Jurkat, Clone E6-1 (cell line): ENCODE data around the gene DEPDC5.

Experiments used
- DNase-seq: peaks from one replicate; pipeline ENCODE4 v3.0.0-alpha.2; 2011; ENCODE audit warnings: low read depth, low spot score
- H3K4me3 ChIP-seq: 2 replicates; pipeline ENCODE4 v1.5.1; 2011; ENCODE audit warnings: mild to moderate bottlenecking, low read length, control low read depth, moderate library complexity

Gene DEPDC5

DNA sequence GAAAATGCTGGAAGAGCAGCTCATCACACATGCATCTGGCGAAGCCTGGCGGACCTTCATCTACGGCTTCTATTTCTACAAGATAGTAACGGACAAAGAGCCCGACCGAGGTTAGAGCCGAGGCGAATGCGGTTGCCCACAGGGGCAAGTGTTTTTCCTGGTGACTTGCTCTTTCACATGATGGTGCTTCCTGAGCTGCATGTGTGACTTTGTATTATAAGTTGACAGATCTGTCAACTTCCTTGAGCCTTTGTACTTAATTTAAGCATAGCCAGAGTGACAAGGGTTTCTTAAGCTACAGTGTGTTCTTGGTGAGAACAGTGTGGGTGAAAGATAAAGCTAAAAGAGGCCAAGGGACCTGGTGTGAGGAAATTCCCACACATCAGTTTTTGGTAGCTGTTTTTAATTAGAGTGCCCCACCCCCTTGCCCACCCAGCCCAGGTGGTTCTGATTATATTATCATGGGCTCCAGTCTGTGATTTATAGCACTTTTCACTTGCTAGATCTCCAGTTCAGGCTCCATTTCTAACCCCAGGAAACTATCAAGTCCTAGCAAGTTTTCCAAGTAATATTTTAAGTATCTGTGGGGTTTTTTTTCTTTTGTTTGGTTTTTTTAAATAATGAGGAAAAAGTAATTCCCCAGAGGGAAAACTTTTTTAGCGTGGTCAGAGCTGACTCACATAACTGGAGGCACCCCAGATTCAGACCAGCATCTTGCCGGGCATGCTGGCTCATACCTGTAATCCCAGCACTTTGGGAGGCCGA, 122.5 kb downstream of the DEPDC5 start:
- no peak for DNase-seq

DNA sequence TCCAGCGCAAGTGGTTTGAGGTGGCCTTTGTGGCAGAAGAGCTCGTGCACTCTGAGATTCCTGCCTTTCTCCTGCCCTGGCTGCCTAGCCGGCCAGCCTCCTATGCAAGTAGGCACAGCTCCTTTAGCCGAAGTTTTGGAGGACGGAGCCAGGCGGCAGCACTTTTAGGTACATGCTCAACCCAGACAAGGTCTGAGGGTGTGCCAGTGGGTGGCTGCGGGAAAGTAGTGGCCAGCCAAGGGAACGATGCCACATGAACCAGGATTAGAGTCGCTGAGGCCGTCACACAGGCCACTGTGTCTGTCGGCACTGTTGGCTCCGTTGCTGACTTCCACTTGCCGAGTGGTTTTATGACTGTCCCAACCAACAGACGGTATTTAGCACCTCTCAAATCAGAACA, 125.8 kb downstream of the DEPDC5 start:
- H3K4me3 ChIP-seq, result no peak overlapping the region
- no peak for DNase-seq

More for the DNA sequence above, 122.5 kb downstream of the DEPDC5 start:
- no peak overlapping the region for H3K4me3 ChIP-seq

DNA sequence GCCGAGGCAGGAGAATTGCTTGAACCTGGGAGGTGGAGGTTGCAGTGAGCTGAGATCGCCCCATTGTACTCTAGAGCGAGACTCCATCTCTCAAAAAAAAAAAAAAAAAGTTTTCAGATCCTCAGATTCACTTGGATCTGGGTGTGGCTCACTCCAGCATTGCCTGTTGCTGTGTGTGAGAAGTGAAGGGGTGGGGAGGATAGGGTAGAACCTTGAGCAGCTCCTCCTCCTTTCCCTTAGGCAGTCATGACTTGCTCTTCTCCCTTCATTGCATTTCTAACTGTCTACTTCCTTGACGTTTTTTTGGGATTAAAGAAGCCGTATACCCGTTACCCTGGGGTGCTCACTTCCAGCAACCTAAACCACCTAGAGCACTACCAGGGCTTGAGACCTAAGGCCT, 127.4 kb downstream of the DEPDC5 start:
- H3K4me3 ChIP-seq, result no peak overlapping the region
- no peak for DNase-seq

DNA sequence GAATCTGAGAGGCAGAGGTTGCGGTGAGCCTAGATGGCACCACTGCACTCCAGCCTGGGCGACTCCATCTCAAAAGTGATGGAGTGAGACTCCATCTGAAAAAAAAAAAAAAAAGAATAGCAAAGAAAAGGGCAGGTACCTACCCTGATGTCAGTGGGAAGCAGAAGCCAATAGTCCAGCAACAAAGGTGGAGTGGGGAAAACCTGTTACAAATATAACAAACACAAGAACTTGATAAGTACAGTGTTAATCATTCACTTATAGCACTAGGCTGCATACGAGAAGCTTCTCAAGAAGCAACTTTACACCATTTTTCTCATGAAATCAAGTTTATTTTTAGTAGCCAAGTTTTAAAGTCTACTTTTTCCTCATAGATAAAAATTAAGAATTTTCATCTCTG, 128.0 kb downstream of the DEPDC5 start:
- no peak for DNase-seq
- no peak overlapping the region for H3K4me3 ChIP-seq

DNA sequence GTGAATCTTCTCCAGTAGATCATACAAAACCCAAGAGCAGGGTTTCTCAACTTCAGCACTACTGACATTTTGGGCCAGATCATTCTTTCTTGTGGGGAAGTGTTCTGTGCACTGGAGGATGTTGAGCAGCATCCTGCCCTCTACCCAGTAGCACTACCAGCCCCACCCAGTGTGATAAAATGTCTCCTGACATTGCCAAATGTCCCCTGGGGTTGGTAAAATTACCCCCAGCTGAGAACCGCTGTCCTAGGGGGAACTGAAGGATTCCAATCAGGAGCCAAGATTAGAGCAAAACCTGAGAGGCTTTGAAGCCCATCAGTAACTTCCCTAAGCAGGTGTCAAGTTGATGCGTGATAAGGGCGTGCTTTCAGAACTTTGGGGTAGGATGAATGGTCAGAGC, 129.2 kb downstream of the DEPDC5 start:
- H3K4me3 ChIP-seq, result no peak overlapping the region
- no peak for DNase-seq

DNA sequence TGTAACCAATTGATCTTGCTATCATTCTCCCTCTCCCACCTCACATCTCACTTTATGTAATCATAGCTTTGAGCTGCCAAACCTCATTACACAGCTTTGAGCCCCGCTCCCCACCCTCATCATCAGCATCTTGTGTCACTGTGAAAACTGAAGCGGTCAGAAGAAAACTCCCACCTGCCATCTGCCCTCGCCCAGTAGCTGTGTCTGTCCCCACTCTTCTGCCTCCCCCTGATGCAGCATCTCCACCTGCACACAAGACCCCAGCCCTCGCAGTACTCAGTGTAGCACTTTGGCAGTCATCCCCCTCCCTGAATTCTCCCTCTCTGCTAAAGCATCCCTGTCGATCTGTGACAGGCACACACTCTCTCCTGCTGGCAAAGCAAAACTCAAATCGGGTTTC, 130.2 kb downstream of the DEPDC5 start:
- no peak for DNase-seq

DNA sequence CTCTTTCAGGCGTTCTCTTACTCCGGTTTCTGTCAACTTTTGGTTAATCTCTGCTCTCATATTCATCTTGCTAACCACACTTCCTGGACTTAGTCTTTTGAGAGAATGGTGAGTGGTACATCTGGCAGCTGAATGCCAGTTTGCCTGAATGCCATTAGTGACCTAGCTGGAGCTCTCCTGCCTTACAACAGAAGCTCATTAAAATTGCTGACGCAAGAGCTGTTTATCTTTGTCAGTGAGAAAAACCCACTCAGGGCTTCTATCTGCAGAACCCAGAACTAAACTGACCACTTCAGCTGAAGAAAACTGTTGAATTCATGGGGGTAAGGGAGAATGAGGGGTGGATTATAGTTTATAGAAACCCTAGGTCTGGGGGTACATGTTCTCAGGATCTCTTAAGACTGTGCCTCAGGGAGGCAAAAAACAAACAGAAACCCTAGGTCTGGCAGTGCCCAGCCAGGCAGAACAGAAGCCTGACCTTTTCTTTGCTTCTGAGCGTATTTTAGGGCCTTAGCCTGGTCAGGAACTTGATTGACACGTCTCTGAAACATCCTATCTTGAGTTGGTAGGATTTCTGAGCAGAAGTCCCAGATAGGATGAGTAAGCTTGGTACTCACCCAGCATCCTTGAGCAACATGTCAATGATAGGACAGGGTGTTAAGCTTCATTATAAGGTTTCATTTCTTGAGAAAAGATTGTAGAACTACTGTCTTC, 137.7 kb downstream of the DEPDC5 start:
- DNase-seq, result peak; percentile 62

More for the DNA sequence above, 130.2 kb downstream of the DEPDC5 start:
- H3K4me3 ChIP-seq, result no peak overlapping the region

DNA sequence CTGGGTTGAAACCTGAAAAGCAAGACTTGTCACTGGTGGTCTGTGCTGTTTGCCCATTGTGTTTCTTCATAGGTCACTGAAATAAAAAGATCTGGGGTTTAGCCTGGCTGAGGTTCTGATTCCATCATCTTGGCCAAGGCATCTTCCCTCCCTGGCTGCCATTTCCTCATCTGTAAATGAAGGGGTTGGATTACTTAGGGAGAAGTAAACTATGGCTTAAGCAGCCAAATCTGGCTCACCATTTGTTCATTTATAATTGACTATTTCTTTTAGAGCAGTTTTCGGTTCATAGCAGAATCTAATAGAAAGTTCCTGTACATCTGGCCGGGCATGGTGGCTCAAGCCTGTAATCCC, 138.2 kb downstream of the DEPDC5 start:
- no peak overlapping the region for H3K4me3 ChIP-seq
- DNase-seq, result no peak

More for the DNA sequence above, 137.7 kb downstream of the DEPDC5 start:
- H3K4me3 ChIP-seq, result no peak overlapping the region

DNA sequence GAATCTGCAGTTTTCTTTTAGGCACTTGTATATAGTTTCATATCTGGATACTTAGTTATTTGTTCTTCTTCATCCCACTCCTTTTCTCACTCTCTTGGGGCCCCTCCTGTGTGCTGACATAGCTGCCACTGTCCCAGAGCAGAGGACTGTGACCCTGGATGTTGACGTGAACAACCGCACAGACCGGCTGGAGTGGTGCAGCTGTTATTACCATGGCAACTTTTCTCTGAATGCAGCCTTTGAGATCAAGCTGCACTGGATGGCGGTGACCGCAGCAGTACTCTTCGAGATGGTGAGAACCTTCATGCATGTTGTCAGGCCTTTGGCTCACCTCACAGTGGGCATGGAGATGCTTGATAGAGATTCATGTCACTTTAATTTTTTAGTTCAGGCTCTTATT, 139.6 kb downstream of the DEPDC5 start:
- no peak for DNase-seq
- H3K4me3 ChIP-seq, result no peak overlapping the region

DNA sequence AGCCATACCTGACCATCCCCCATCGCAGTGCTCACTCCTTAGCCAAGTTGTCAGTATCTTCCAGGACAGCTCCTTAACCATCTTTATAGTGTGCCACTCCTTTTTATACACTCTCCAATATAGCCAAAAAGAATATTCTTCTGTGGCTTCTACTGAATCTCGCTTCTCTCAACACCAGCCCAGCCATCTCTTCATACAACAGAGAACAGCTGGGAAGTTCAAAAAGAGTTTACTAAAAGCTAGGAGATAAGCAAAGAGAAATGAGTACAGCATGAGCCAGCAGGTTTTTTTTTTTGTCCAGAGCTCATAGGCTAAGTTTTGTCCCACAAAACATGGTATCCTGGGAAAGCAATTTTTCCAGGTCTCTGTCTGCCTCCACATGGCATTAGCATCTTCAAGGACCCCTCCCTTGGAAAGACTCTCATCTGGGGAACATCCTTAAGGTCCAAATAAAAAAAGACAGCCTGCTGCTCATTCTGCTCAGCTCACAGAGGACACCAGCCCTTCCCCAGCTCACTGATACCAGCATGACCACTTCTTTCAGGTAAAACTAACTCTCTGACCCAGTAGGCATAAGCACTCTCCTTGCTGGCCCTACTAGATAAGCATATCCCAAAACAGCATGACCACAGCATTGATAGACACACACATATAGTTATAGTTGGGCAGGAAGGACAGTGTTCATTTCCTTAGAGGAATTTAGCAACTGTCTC, 141.7 kb downstream of the DEPDC5 start:
- DNase-seq, result no peak
- no peak overlapping the region for H3K4me3 ChIP-seq

DNA sequence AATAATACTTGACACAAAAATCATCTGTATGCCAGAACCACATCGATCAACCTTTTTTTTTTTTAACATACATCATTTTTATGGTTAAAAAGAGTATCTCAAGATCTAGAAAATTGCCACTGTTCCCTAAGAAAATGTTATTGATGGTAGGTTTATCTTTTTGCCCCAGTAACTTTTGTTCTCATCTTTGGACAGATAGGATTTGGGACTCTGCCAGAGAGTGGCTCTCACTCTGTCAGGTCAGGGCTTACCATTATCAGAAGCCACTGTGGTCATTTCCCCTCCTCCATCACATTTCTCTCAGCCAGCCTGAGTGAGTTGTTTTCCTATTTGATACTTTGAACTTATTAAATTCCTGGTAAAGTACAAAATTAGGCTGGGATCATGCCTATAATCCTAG, 142.7 kb downstream of the DEPDC5 start:
- no peak for DNase-seq
- no peak overlapping the region for H3K4me3 ChIP-seq

DNA sequence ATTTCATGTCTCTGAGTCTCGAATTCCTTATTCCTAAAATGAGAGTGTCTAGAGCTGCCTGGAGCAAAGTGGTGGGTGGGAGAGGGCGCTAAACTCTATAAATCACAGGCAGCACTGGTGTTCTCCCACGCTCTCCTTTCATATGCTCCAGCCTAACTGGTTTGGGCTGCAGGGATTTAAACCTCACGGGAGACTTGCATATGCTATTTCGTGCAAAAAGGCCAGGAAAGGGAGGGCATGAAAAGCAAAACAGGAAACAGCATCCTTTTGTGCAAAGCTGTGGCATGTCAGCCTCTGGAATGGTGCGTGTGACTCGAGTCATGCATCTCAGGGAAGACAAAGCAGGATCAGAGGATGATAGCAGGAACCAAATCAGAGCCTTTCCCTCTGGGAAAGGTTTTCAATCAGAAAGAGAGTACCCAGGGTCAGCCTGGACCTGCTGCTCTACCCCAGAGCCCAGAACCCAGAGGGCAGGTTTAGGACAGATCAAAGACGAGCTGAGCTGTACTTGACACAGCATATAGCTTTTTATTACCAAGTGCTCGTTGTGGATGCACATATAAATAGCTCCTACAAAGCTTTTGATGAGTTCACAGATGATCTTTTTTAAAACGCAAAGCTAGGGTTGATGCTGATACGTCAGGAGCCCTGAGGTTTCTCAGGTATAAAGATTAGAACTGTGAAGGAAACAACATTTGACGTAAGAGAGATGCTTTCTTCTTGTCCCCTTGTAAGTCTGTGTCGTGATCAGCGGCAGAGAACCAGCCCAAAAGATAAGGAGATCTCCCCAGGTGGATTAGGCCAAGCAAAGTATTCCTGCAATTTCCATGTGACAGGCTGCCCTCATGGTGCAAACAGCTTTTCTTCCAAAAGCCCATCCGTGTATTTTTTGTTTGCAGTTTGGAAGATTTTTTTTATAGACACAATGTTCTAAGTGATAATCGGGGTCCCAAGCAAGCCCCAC, 144.3 kb downstream of the DEPDC5 start:
- no peak overlapping the region for H3K4me3 ChIP-seq
- DNase-seq, result no peak

DNA sequence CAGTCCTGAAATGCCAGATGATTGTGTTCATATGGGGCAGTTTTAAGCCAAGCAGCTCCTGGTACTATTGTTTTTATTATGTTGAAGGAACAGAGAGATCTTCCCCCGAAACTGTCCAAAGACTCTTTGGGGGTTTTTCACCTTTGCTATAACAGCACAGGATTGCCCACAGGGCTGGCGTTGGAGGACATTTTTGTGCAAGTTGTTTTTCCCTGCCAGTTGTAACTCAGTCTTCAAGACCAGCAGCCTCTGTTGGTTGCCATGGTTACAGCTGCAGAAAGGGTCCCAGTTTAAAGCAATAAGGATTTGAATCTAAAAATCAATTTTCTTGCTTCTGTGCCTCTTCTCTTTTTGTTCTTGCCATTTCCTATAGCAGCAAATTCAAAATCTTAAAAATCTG, 145.1 kb downstream of the DEPDC5 start:
- H3K4me3 ChIP-seq, result no peak overlapping the region
- no peak for DNase-seq

DNA sequence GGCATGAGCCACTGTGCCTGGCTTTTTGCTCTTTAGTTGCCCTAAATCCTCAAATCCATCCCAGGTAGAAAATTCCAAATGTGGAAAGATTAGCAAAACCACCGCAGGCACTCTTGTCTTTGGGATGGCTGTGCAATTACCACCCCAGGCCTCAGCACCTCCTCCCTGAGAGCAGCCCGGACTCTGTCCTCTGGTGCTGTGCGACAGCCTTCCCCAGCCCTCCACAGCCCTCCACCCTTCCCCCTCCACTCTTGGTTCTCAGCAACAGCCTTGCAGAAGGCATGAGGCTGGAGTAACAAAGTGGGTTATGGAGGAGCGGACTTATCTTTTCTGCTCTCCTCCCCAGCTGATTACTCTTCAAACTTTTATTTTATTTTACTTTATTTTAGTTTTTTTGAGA, 145.8 kb downstream of the DEPDC5 start:
- no peak overlapping the region for H3K4me3 ChIP-seq
- no peak for DNase-seq

DNA sequence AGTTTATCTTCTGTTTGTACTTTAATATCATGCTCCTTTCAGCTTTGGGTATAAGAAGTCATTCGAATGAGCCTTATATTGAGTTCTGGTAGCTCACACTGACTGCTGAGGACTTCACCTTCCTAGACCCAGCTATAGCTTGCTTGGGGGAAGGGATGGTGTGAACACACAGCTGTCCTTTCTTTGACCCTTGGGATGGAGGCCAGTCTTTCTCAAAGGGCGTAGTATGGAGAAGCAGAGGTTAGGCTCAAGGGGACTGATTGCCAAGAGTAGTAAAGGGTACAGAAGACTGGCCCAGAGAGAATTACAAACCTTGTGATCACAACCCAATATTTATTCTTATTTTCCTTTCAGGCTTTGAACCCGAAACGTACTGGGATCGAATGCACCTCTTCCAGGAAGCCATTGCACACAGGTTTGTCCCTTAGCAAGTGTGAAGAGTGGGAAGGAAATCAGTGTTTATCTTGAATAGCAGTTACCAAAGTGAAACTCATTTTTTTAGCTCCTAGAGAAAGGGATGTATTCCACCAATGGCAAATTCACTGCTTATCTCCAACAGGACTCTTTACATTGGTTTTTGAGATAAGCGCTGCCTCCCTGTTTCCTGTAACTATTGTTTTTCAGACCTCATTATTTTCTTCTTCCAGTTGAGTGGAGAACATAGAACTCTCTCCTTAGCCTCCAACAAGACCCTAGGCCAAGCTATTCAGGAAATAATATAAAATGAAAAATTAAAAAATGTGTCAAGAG, 147.7 kb downstream of the DEPDC5 start:
- no peak for DNase-seq
- no peak overlapping the region for H3K4me3 ChIP-seq

DNA sequence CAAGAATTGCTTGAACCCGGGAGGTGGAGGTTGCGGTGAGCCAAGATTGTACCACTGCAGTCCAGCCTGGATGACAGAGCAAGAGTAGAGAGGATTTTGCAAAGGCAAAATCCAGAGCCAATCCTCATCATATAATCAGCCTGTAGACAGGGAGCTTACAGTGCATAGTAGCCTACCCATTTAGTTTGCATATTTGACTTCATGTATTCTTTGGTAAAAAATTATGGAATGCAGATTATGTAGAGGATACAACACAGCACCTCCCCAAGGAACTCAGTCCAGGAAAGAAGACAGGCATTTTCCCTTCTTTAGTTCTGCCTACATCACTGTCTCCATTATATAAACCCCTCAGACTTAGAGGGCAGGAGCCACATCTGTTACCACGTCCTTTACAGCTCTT, 150.8 kb downstream of the DEPDC5 start:
- H3K4me3 ChIP-seq, result no peak overlapping the region
- no peak for DNase-seq

DNA sequence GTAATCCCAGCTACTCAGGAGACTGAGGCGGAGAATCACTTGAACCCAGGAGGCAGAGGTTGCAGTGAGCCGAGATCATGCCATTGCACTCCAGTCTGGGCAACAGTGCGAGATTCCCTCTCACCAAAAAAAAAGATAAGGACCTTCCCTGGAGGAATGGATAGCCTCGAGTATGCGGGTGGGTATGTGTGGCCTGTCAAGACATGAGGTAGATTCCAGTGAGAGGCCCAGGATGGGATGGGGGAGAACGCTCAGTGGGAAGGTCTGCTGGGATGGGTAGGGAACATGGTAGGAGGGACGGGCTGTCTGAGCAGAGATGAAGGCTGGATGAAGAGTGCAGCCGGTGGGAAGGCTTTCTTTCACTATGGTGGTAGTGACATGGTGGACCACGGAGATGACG, 151.5 kb downstream of the DEPDC5 start:
- DNase-seq, result no peak
- no peak overlapping the region for H3K4me3 ChIP-seq

DNA sequence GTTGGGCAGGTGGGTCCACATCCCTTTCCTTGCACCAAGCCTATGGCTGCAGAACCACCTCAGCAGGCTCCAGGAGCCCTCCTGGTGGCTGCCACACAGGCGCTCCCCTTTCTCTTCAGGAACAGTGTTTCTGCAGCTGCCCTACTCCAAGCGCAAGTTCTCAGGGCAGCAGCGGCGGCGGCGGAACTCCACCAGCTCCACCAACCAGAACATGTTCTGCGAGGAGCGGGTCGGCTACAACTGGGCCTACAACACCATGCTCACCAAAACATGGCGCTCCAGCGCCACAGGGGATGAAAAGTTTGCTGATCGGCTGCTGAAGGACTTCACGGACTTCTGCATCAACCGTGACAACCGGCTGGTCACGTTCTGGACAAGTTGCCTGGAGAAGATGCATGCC, 152.3 kb downstream of the DEPDC5 start:
- H3K4me3 ChIP-seq, result no peak overlapping the region

DNA sequence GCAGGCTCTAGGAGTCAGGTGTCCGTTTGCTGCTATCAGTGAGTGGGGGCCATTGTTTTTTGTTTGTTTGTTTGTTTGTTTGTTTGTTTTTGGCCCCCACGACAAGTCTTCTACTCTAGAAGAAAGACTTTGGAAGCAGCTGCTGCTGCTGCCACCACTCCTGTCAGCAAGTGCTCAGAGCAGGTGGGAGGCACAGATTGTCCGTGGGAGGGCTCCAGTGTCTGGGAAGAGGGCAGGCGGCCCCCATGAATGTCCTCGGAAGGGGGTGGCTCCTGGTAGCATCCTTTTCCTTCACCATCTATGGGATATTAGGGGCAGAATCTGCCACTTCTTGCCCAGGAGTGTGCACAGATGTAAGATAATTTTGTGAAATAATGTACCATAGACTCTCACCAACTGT, 152.8 kb downstream of the DEPDC5 start:
- H3K4me3 ChIP-seq, result no peak overlapping the region
- no peak for DNase-seq

More for the DNA sequence above, 152.3 kb downstream of the DEPDC5 start:
- no peak for DNase-seq
